GM12801 (cell line): ENCODE data around the gene NRP1.

ENCODE experiments used
- TF ChIP-seq, protein P1 (sequence below): IDR thresholded peaks from one replicate; pipeline ENCODE4 v1.5.1; 2011; ENCODE audit warnings: control low read depth; ENCODE audit not compliant: insufficient read length; ENCODE audit errors: extremely low read depth

NRP1 gene

DNA sequence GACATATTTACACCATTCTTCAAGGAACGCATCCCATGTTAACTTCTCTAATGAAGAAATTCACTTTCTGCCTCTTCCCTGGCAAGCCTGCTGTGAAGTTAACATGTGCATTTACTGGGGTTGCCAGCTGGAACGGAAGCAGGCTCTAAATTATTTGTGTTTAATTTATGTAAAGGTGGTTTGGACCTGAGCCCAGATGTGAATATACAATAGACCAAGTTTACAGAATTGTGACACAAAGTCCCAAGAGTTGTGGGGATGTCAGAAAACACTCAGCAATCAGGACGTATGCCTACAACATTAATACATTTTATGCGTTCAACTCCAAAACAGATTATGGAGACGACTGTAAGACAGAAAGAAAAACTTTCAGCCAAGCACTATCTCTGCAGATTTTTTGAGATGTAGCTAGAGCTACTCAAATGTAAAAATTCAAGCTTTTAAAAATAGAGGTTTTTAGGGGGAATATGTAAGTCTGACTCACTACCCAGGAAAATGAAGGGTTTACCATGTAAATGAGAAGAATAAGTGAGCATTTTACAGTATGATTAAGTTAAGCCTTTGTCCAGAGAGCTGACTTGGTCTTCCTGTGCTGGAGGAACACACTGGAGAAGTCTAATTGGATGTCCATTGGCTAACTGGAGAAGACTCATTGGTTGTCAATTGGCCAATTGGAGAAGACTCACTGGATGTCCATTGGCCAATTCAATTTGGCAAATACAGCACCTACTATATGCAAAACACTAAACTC is 19.5 kb downstream of the NRP1 start:
- TF ChIP-seq, protein P1, sequence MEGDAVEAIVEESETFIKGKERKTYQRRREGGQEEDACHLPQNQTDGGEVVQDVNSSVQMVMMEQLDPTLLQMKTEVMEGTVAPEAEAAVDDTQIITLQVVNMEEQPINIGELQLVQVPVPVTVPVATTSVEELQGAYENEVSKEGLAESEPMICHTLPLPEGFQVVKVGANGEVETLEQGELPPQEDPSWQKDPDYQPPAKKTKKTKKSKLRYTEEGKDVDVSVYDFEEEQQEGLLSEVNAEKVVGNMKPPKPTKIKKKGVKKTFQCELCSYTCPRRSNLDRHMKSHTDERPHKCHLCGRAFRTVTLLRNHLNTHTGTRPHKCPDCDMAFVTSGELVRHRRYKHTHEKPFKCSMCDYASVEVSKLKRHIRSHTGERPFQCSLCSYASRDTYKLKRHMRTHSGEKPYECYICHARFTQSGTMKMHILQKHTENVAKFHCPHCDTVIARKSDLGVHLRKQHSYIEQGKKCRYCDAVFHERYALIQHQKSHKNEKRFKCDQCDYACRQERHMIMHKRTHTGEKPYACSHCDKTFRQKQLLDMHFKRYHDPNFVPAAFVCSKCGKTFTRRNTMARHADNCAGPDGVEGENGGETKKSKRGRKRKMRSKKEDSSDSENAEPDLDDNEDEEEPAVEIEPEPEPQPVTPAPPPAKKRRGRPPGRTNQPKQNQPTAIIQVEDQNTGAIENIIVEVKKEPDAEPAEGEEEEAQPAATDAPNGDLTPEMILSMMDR, result no peak

DNA sequence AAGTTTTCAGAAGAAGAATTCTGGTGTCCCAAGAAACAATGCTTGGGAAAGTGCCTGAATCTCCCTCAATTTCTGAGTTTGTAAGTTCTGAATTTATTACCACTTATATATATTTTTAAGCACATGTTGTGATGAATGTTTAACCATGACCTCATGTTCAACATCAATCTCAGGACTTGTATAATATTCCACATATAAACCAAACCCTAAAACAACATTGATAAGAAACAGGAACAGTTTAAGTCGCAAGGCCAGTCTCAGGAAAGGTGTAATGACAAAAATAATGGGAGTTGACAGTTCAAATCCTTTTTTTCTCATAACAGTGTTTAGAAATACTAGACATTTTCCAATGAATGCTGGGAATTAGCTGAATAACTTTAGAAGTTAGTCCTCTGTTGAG is 22.8 kb downstream of the NRP1 start:
- TF ChIP-seq, protein P1, result no peak

- TF ChIP-seq, protein P1, result no peak
These were observed 23.6 kb downstream of the NRP1 start for GRCh38 chr10:33310853-33311252.

DNA sequence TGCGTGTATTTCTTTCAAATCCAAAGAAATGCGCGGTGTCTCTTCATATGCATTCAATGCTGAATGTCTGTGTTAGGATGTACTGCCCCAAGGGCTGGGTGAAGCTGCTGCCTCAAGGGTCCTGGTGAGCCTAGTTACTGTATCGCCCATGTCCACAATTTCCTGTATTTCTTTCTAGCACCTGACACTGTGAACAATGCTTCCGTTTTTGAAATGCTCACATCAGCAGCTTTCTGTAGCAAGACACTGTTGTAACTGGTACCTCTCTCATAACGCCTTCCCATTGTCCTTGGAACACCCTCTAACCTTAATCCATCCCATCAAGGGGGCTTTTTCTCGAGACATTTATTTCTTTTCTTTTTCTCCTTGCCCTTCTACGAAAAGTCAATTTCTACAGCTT is 25.1 kb downstream of the NRP1 start:
- TF ChIP-seq, protein P1, result no peak

- TF ChIP-seq, protein P1, result no peak
These were observed 26.6 kb downstream of the NRP1 start for GRCh38 chr10:33307835-33308234.

- TF ChIP-seq, protein P1, result no peak
These were observed 27.6 kb downstream of the NRP1 start for GRCh38 chr10:33306701-33307519.

- TF ChIP-seq, protein P1, result no peak
These were observed 28.3 kb downstream of the NRP1 start for GRCh38 chr10:33306126-33306525.
